Tibial artery (tissue), 4 donors: ENCODE measurements around the gene MYH7.

Experiments used
- DNase-seq, 2 donors: peaks; one replicate each; pipeline ENCODE4 v3.0.0-alpha.2; 2019
- H3K27ac ChIP-seq, 2 donors: fragments of 200-600 bp; sonication (generic) in 1 of 2; 1 replicate in 1 of 2; 2 replicates in 1 of 2; pipeline ENCODE4 v1.5.1; 2018 to 2019; ENCODE audit warnings: mild to moderate bottlenecking in 1 of 2
- H3K27me3 ChIP-seq, 2 donors: fragments of 200-600 bp; sonication (generic) in 1 of 2; one replicate each; pipeline versions ENCODE4 v1.5.1 to v1.6.0; 2016 to 2019
- H3K36me3 ChIP-seq, 3 donors: fragments of 200-600 bp; sonication (generic) in 2 of 3; one replicate each; pipeline ENCODE4 v1.5.1; 2016 to 2019; ENCODE audit warnings: mild to moderate bottlenecking in 2 of 3
- H3K4me1 ChIP-seq, 4 donors: fragments of 200-600 bp; sonication (generic) in 2 of 4; 1 replicate in 3 of 4; 2 replicates in 1 of 4; pipeline ENCODE4 v1.5.1; 2016 to 2019
- H3K4me3 ChIP-seq, 2 donors: fragments of 200-600 bp; sonication (generic) in 1 of 2; 1 replicate in 1 of 2; 2 replicates in 1 of 2; pipeline ENCODE4 v1.5.1; 2018 to 2019; ENCODE audit warnings: mild to moderate bottlenecking in 2 of 2
- H3K9me3 ChIP-seq, 3 donors: fragments of 200-600 bp; sonication (generic) in 1 of 3; one replicate each; pipeline ENCODE4 v1.5.1; 2016 to 2019
- intact Hi-C: fragments of 100-400 bp; cut with DNase I; formaldehyde crosslinking; loops from one replicate; pipeline ENCODE4 v1.15.0; 2023; ENCODE audit warnings: low total_unique reads
- TF ChIP-seq, protein P1 (sequence below), 2 experiments: fragments of 200-600 bp in 1 of 2; fragments of 450-650 bp in 1 of 2; IDR thresholded peaks; one replicate each; pipeline ENCODE4 v1.5.1; 2017 to 2019; ENCODE audit warnings: antibody characterized with exemption in 2 of 2, mild to moderate bottlenecking in 1 of 2, moderate library complexity in 1 of 2

MYH7 gene

GRCh38 chr14:23377198-23377550 lies 58.3 kb downstream of the MYH7 start:
- intact Hi-C loops: loop anchor here (5.0 kb wide), 1 partner anchor 110 kb away; no protein-coding TSS in a partner anchor
- peaks cover 0 to 6% (median 2%) of the 10 kb centered on the region in 4 donors for H3K4me1 ChIP-seq
- peak overlapping the region in 1 of 2 donors; percentile 23 for H3K4me3 ChIP-seq
- H3K27ac ChIP-seq: peak overlapping the region in 1 of 2 donors; percentile 69
- no peaks in the 10 kb centered on the region for H3K9me3 ChIP-seq
- TF ChIP-seq, protein P1, sequence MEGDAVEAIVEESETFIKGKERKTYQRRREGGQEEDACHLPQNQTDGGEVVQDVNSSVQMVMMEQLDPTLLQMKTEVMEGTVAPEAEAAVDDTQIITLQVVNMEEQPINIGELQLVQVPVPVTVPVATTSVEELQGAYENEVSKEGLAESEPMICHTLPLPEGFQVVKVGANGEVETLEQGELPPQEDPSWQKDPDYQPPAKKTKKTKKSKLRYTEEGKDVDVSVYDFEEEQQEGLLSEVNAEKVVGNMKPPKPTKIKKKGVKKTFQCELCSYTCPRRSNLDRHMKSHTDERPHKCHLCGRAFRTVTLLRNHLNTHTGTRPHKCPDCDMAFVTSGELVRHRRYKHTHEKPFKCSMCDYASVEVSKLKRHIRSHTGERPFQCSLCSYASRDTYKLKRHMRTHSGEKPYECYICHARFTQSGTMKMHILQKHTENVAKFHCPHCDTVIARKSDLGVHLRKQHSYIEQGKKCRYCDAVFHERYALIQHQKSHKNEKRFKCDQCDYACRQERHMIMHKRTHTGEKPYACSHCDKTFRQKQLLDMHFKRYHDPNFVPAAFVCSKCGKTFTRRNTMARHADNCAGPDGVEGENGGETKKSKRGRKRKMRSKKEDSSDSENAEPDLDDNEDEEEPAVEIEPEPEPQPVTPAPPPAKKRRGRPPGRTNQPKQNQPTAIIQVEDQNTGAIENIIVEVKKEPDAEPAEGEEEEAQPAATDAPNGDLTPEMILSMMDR (IDR thresholded peaks at IDR 0.05): no peak
- peaks cover 0 to 21% of the 10 kb centered on the region in 2 donors for H3K27me3 ChIP-seq
- H3K36me3 ChIP-seq: no peaks in the 10 kb centered on the region
- DNase-seq: no peak

GRCh38 chr14:23376482-23377197 lies 58.8 kb downstream of the MYH7 start, which contains the start of gene CMTM5:
Gene CMTM5 (plus strand): TSS chr14:23377046. CDS start chr14:23377252, 206 bp downstream.
- TF ChIP-seq, protein P1 (IDR thresholded peaks at IDR 0.05): no peak
- Histone ChIP-seq H3K4me3 (peak within 1 kb of the TSS; percentile 23 to 34), H3K9me3 (no peaks in the 10 kb centered on the region), H3K36me3 (no peaks in the 10 kb centered on the region), H3K4me1 (peaks cover 0 to 6% (median 2%) of the 10 kb centered on the region in 4 donors), H3K27me3 (peaks cover 0 to 16% of the 10 kb centered on the region in 2 donors), H3K27ac (peak within 1 kb of the TSS; percentile 34 to 69)
- no peak for DNase-seq
- intact Hi-C loops: loop anchor here (5.0 kb wide), 1 partner anchor 109 kb away; no protein-coding TSS in a partner anchor

GRCh38 chr14:23375527-23376251 lies 59.8 kb downstream of the MYH7 start:
- intact Hi-C loops: loop anchor here (5.0 kb wide), 1 partner anchor 108 kb away; no protein-coding TSS in a partner anchor

GRCh38 chr14:23373041-23373440 lies 62.4 kb downstream of the MYH7 start:
- no peak overlapping the region for H3K4me3 ChIP-seq
- peaks cover 0 to 6% (median 2%) of the 10 kb centered on the region in 4 donors for H3K4me1 ChIP-seq
- intact Hi-C loops: no loop called here
- TF ChIP-seq, protein P1 (IDR thresholded peaks at IDR 0.05): no peak
- H3K27me3 ChIP-seq: no peaks in the 10 kb centered on the region
- no peaks in the 10 kb centered on the region for H3K9me3 ChIP-seq
- no peak for DNase-seq
- H3K36me3 ChIP-seq: no peaks in the 10 kb centered on the region
- no peak overlapping the region for H3K27ac ChIP-seq

More at GRCh38 chr14:23375527-23376251, 59.8 kb downstream of the MYH7 start:
- no peaks in the 10 kb centered on the region for H3K9me3 ChIP-seq
- H3K4me1 ChIP-seq: peaks cover 0 to 6% (median 2%) of the 10 kb centered on the region in 4 donors
- DNase-seq: no peak
- peak overlapping the region in 1 of 2 donors; percentile 69 for H3K27ac ChIP-seq
- H3K4me3 ChIP-seq: no peak overlapping the region
- TF ChIP-seq, protein P1 (IDR thresholded peaks at IDR 0.05): no peak
- H3K36me3 ChIP-seq: no peaks in the 10 kb centered on the region
- peaks cover 0 to 10% of the 10 kb centered on the region in 2 donors for H3K27me3 ChIP-seq

- TF ChIP-seq, protein P1 (IDR thresholded peaks at IDR 0.05): no peak
- no peaks in the 10 kb centered on the region for H3K36me3 ChIP-seq
- H3K4me1 ChIP-seq: peaks cover 0 to 6% (median 2%) of the 10 kb centered on the region in 4 donors
- intact Hi-C loops: no loop called here
- no peaks in the 10 kb centered on the region for H3K9me3 ChIP-seq
- no peak for DNase-seq
- no peak within 1 kb of the TSS for H3K4me3 ChIP-seq
- no peaks in the 10 kb centered on the region for H3K27me3 ChIP-seq
- no peak within 1 kb of the TSS for H3K27ac ChIP-seq
Observed at GRCh38 chr14:23372509-23372908, 63.0 kb downstream of the MYH7 start, which contains the start of gene IL25. Gene IL25 (plus strand): TSS chr14:23372809.
